H1 (cell line): ENCODE data around the gene SRPRB. TPM values are rescaled to one million over a fixed set of nuclear protein-coding genes. Genes with fewer than 3 reads are reported as not detected.

ENCODE experiments used
- CTCF ChIA-PET: fragments of 300-600 bp; sonication (Branson Sonifier 250); formaldehyde crosslinking; loops from one replicate; lab custom pipeline; 2021; ENCODE audit not compliant: partially characterized antibody; lab: Charles Lee
- POLR2A ChIA-PET: fragments of 300-600 bp; sonication (Branson Sonifier 250); formaldehyde crosslinking; loops from one replicate; lab custom pipeline; 2021; ENCODE audit warnings: inconsistent platforms; ENCODE audit not compliant: partially characterized antibody; lab: Charles Lee
- DNase-seq, 2 experiments: peaks; one replicate each; pipeline versions ENCODE4 v3.0.0 to v3.0.0-alpha.2; 2010 to 2022; ENCODE audit warnings: low spot score in 2 of 2, low read depth in 1 of 2, mixed read lengths in 1 of 2
- FAIRE-seq: peaks from 2 replicates; lab custom pipeline; 2011; peaks lifted over from hg19 to GRCh38; lab: Jason Lieb, UNC
- H2AFZ ChIP-seq: 2 replicates; pipeline ENCODE4 v1.8.1; 2012; ENCODE audit warnings: low read length, inconsistent platforms
- H2AK5ac ChIP-seq: 2 replicates; pipeline ENCODE4 v1.6.1; 2013; ENCODE audit warnings: low read depth, low read length
- H2BK120ac ChIP-seq: replicated peaks from 2 replicates; pipeline ENCODE3; 2013; ENCODE audit warnings: low read depth, low read length, inconsistent platforms
- H2BK12ac ChIP-seq: 2 replicates; pipeline ENCODE4 v1.6.1; 2013; ENCODE audit warnings: low read depth, low read length
- H2BK15ac ChIP-seq: 2 replicates; pipeline ENCODE4 v1.6.1; 2013; ENCODE audit warnings: low read length
- H2BK20ac ChIP-seq: 2 replicates; pipeline ENCODE4 v1.6.1; 2013; ENCODE audit warnings: low read length
- H2BK5ac ChIP-seq: 2 replicates; pipeline ENCODE4 v1.6.1; 2013; ENCODE audit warnings: low read depth, low read length
- H3K14ac ChIP-seq: 2 replicates; pipeline ENCODE4 v1.6.1; 2013; ENCODE audit warnings: inconsistent platforms; ENCODE audit not compliant: insufficient read length
- H3K18ac ChIP-seq: 2 replicates; pipeline ENCODE4 v1.6.1; 2013; ENCODE audit warnings: low read length; ENCODE audit errors: extremely low read depth
- H3K23ac ChIP-seq: 2 replicates; pipeline ENCODE4 v1.6.1; 2013; ENCODE audit warnings: inconsistent platforms; ENCODE audit not compliant: insufficient read length
- H3K23me2 ChIP-seq: 2 replicates; pipeline ENCODE4 v1.6.1; 2013; ENCODE audit warnings: low read depth, low read length
- H3K27ac ChIP-seq: 2 replicates; pipeline ENCODE4 v1.6.1; 2011; ENCODE audit warnings: low read depth, low read length, inconsistent platforms
- H3K27me3 ChIP-seq, 4 experiments: replicated peaks in 1 of 4; 1 replicate in 1 of 4; 2 replicates in 3 of 4; pipeline versions ENCODE4 v1.6.1 to v1.8.1; 2011 to 2013; ENCODE audit warnings: low read length in 3 of 4, mild to moderate bottlenecking in 3 of 4, inconsistent platforms in 2 of 4, mixed read lengths in 2 of 4, moderate library complexity in 1 of 4; ENCODE audit not compliant: control insufficient read depth in 3 of 4, insufficient read depth in 3 of 4; ENCODE audit errors: extremely low read depth in 1 of 4
- H3K36me3 ChIP-seq, 4 experiments: 2 replicates each; pipeline versions ENCODE4 v1.6.1 to v1.8.1; 2011 to 2013; ENCODE audit warnings: mild to moderate bottlenecking in 4 of 4, low read length in 3 of 4, moderate library complexity in 2 of 4, control low read depth in 1 of 4, inconsistent platforms in 1 of 4; ENCODE audit not compliant: insufficient read depth in 4 of 4, control insufficient read depth in 2 of 4
- H3K4ac ChIP-seq: replicated peaks from 2 replicates; pipeline ENCODE3; 2013; ENCODE audit warnings: low read length, low read depth, mixed read lengths, inconsistent platforms; ENCODE audit not compliant: insufficient read length
- H3K4me1 ChIP-seq, 4 experiments: replicated peaks in 1 of 4; 1 replicate in 1 of 4; 2 replicates in 3 of 4; pipeline versions ENCODE4 v1.6.1 to v1.8.1; 2011 to 2013; ENCODE audit warnings: low read length in 3 of 4, inconsistent platforms in 2 of 4, mixed read lengths in 1 of 4; ENCODE audit not compliant: insufficient read depth in 4 of 4, control insufficient read depth in 3 of 4
- H3K4me2 ChIP-seq, 2 experiments: 2 replicates each; pipeline versions ENCODE4 v1.6.1 to v1.8.1; 2011 to 2013; ENCODE audit warnings: low read depth in 2 of 2, low read length in 2 of 2, control low read depth in 1 of 2, inconsistent platforms in 1 of 2, mild to moderate bottlenecking in 1 of 2; ENCODE audit not compliant: insufficient read depth in 1 of 2
- H3K4me3 ChIP-seq, 4 experiments: fragments of 200-600, 300-600 bp in 1 of 4; sonication (generic), shearing (Covaris generic), sonication (Bioruptor Twin) in 1 of 4; 2 replicates each; pipeline versions ENCODE4 v1.5.1 to v1.8.1; 2011 to 2016; ENCODE audit warnings: low read length in 4 of 4, low read depth in 3 of 4, control low read depth in 2 of 4, inconsistent platforms in 2 of 4, mild to moderate bottlenecking in 2 of 4, mixed read lengths in 1 of 4, moderate library complexity in 1 of 4; ENCODE audit not compliant: insufficient read depth in 2 of 4; ENCODE audit errors: extremely low read depth in 1 of 4
- H3K56ac ChIP-seq: replicated peaks from 2 replicates; pipeline ENCODE3; 2013; ENCODE audit warnings: low read depth, mild to moderate bottlenecking, mixed read lengths, low read length, inconsistent platforms; ENCODE audit not compliant: insufficient read length
- H3K79me1 ChIP-seq: 2 replicates; pipeline ENCODE4 v1.6.1; 2013; ENCODE audit warnings: low read depth, low read length, control low read depth
- H3K79me2 ChIP-seq, 2 experiments: 2 replicates each; pipeline versions ENCODE4 v1.6.1 to v1.8.1; 2012 to 2013; ENCODE audit warnings: low read length in 2 of 2, mild to moderate bottlenecking in 2 of 2, inconsistent platforms in 1 of 2; ENCODE audit not compliant: insufficient read depth in 2 of 2, control insufficient read depth in 1 of 2
- H3K9ac ChIP-seq, 4 experiments: replicated peaks in 1 of 4; 1 replicate in 1 of 4; 2 replicates in 3 of 4; pipeline versions ENCODE4 v1.6.1 to v1.8.1; 2011 to 2013; ENCODE audit warnings: low read depth in 3 of 4, low read length in 3 of 4, control low read depth in 2 of 4, mild to moderate bottlenecking in 2 of 4, moderate library complexity in 2 of 4, inconsistent platforms in 1 of 4; ENCODE audit errors: extremely low read depth in 1 of 4
- H3K9me3 ChIP-seq, 2 experiments: 2 replicates each; pipeline versions ENCODE4 v1.6.1 to v1.8.1; 2012 to 2013; ENCODE audit warnings: mild to moderate bottlenecking in 2 of 2, moderate library complexity in 2 of 2, control low read depth in 1 of 2, inconsistent platforms in 1 of 2, low read depth in 1 of 2, low read length in 1 of 2, mixed read lengths in 1 of 2; ENCODE audit not compliant: insufficient read depth in 2 of 2
- H4K20me1 ChIP-seq, 2 experiments: replicated peaks in 1 of 2; 2 replicates each; pipeline versions ENCODE3 to v1.8.1; 2011 to 2013; ENCODE audit warnings: inconsistent platforms in 2 of 2, low read length in 2 of 2, mild to moderate bottlenecking in 1 of 2; ENCODE audit not compliant: insufficient read depth in 2 of 2, control insufficient read depth in 1 of 2
- H4K5ac ChIP-seq: 2 replicates; pipeline ENCODE4 v1.6.1; 2013; ENCODE audit warnings: low read length, low read depth, mixed read lengths, inconsistent platforms; ENCODE audit not compliant: insufficient read length
- H4K8ac ChIP-seq: 2 replicates; pipeline ENCODE4 v1.8.0; 2013; ENCODE audit warnings: mild to moderate bottlenecking, moderate library complexity, low read length, inconsistent platforms; ENCODE audit not compliant: insufficient read depth; ENCODE audit errors: extremely low read depth
- H4K91ac ChIP-seq: replicated peaks from 2 replicates; pipeline ENCODE3; 2013; ENCODE audit warnings: low read length, mixed read lengths, inconsistent platforms; ENCODE audit not compliant: insufficient read length
- CBX5 ChIP-seq: fragments of 300-800, 300-1000 bp; sonication (generic); IDR thresholded peaks from 2 replicates; pipeline ENCODE4 v1.7.1; 2016; ENCODE audit warnings: antibody characterized with exemption, low read length, low read depth
- SRF ChIP-seq: IDR thresholded peaks from 2 replicates; pipeline ENCODE4 v1.6.1; 2011; ENCODE audit warnings: mild to moderate bottlenecking, low read depth, low read length, moderate library complexity
- TAF1 ChIP-seq: IDR thresholded peaks from 2 replicates; pipeline ENCODE4 v1.6.1; 2011; ENCODE audit warnings: mild to moderate bottlenecking, low read depth, low read length
- YY1 ChIP-seq: IDR thresholded peaks from 2 replicates; pipeline ENCODE4 v1.6.1; 2011; ENCODE audit warnings: low read depth, mild to moderate bottlenecking, low read length
- WGBS, 2 experiments: shearing (Covaris generic) in 1 of 2; methylation state at CpG; one replicate each; pipeline versions ENCODE4 v1.1.6 to v1.1.7; 2013 to 2015; ENCODE audit warnings: low lambda C conversion rate in 2 of 2, mixed read lengths in 2 of 2, inconsistent platforms in 1 of 2, low coverage in 1 of 2, missing lambda C conversion rate in 1 of 2; ENCODE audit not compliant: insufficient replicate concordance in 2 of 2, insufficient coverage in 1 of 2, insufficient read length in 1 of 2; ENCODE audit errors: extremely low coverage in 1 of 2, missing lambda C conversion rate in 1 of 2; 5-methylcytosine and 5-hydroxymethylcytosine counted together
- polyA plus RNA-seq, 7 experiments: library from polyadenylated mRNA; depleted of rRNA in 3 of 7; stranded (reverse) in 5 of 7; unstranded in 2 of 7; fragments of >200 nt in 5 of 7; fragments of 200-250 nt in 2 of 7; gene quantifications; 1 replicate in 5 of 7; 2 replicates in 1 of 7; 4 replicates in 1 of 7; pipeline versions ENCODE4 v1.2.1 to v1.2.3, GENCODE V29; 2011 to 2013; ENCODE audit warnings: missing spikeins in 2 of 7, mixed read lengths in 2 of 7
- total RNA-seq: library from RNA; stranded (reverse); fragmentation: NEBNext Ultra II Directional; extraction: Animal tissue kit (Norgen Biotek cat#: 25700); gene quantifications from 2 replicates; pipeline ENCODE4 v1.2.1, GENCODE V29; 2021

The SRPRB gene
- total and polyA plus RNA-seq, 2 of the 8 experiments (the other 6 are each of a cell fraction or from before 2014, with no cell fraction given): 15.9 to 49.8 TPM

DNA sequence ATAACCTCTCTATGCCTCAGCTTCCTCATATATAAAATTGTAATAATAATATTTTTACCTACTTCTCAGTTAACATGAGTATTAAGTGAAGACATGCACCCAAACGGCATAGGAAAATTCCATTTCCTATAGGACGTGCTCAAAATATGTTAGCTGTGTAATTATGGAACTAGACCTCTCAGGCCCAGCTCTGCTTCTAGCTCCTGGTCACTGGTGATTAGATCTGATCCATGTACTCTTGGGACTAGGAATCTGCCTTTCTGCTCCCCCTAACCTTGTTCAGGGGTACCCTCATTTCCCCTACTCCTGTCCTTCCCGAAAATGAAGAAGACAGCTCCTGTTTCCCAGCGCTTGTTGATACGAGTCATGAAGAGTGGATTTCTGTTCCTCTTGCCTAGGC is 29.8 kb upstream of the SRPRB start:
- WGBS, 2 experiments: 82% methylated on average over 5 of the region's 5 CpGs; no CpG with 5 or more reads in 1 of the 2 experiments
- Histone ChIP-seq H3K56ac (no peak overlapping the region), H2BK120ac (no peak overlapping the region), H3K27ac (no peak overlapping the region), H3K23me2 (no peaks in the 10 kb centered on the region), H3K18ac (no peak overlapping the region), H3K27me3 (no peaks in the 10 kb centered on the region), H3K4me3 (no peak overlapping the region), H2BK5ac (no peak overlapping the region), H2BK12ac (no peak overlapping the region), H2BK20ac (no peak overlapping the region), H3K4ac (no peak overlapping the region), H3K36me3 (no peaks in the 10 kb centered on the region), H4K8ac (no peak overlapping the region), H3K23ac (no peak overlapping the region), H2AK5ac (no peak overlapping the region), H4K5ac (no peak overlapping the region), H3K4me2 (no peak overlapping the region), H3K9me3 (no peaks in the 10 kb centered on the region), H3K79me2 (0 out of 4 replicates have a peak, but pooled peaks cover 0 to 3% of the 10 kb centered on the region in 2 experiments), H2AFZ (no peak overlapping the region), H4K91ac (no peak overlapping the region), H3K9ac (no peak overlapping the region), H3K79me1 (no peaks in the 10 kb centered on the region), H4K20me1 (no peaks in the 10 kb centered on the region), H3K4me1 (peaks cover 0 to 6% (median 0%) of the 10 kb centered on the region in 4 experiments; a peak in 1 of 7 replicates), H3K14ac (no peak overlapping the region), H2BK15ac (no peak overlapping the region)
- FAIRE-seq (no peak), DNase-seq (no peak)
- TF ChIP-seq YY1 (no peak), CBX5 (no peak), SRF (no peak), TAF1 (no peak)
- POLR2A ChIA-PET: no interaction called here
- CTCF ChIA-PET: interaction anchor here (0.8 to 1.2 kb wide), 4 partner anchors 13 to 153 kb away, joined by 3 read pairs; no protein-coding TSS in a partner anchor
